Stimulated activated CD4-positive, alpha-beta T cell treated with anti-CD3 and anti-CD28 coated beads, Interleukin-2, amount 100 ng/mL, for 48 hours (primary cell): Measurements from ENCODE around the gene NEMF.
"Not testable (repeated sequence)": the region's sequence is repeated elsewhere in the genome, so short reads cannot be mapped to it uniquely, and the experiment has no call there.

ENCODE experiments used
- DNase-seq, 2 donors: peaks; one replicate each; pipeline ENCODE4 v3.0.0-alpha.2; 2020

NEMF gene

DNA sequence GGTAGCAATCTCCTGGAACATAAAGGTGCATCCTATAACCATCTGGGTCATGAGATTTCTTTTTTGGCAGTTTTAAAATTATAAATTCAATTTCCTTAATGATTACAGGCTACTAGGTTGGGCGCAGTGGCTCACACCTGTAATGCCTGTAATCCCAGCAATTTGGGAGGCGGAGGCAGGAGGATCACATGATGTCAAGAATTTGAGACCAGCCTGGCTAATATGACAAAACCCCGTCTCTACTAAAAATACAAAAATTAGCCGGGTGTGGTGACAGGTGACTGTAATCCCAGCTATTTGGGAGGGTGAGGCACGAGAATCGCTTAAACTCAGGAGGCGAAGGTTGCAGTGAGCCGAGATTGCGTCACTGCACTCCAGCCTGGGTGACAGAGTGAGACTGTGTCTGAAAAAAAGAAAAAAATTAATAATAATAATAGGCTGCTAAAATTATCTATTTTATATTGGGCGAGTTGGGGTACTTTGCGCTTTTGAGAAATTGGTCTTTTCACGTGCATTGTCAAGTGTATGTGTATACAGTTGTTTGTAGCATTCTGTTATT lies 23.1 kb upstream of the NEMF start:
- no peak for DNase-seq

DNA sequence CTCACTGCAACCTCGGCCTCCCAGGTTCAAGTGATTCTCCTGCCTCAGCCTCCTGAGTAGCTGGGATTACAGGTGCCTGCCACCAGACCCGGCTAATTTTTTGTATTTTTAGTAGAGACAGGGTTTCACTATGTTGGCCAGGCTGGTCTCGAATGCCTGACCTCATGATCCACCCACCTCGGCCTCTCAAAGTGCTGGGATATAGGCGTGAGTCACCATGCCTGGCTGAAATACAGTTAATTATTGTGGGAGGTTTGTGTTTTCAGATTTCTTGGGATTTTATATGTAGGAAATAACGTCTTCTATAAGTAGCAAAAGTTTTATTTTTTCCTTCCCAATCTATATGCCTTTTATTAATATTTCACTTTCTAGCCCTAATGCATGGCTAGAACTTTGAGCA lies 21.0 kb upstream of the NEMF start:
- not testable (repeated sequence) for DNase-seq

DNA sequence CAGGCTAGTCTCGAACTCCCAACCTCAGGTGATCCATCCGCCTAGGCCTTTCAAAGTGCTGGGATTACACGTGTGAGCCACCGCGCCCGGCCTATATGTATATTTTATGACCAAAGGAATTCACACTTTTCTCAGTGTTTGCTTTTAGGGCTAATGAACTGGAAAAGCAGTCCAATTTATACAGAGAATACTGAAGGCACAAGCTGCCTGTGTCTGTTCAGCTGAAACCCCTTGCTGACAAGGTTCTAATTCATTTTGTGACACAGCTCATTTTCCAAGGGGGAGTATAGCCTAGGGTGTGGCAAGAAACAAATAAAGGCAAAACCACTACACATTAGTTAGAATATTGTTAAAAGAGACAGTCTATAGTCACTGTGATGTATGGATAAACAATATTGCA lies 18.3 kb upstream of the NEMF start:
- no peak for DNase-seq

- DNase-seq, result no peak
Observed at GRCh38 chr14:49868720-49869114, 16.1 kb upstream of the NEMF start.

- DNase-seq, result peak; percentile 97 to 98
Observed at GRCh38 chr14:49867831-49868719, 15.5 kb upstream of the NEMF start.

- peak; percentile 82 to 84 for DNase-seq
Observed at GRCh38 chr14:49865431-49865859, 12.9 kb upstream of the NEMF start.

DNA sequence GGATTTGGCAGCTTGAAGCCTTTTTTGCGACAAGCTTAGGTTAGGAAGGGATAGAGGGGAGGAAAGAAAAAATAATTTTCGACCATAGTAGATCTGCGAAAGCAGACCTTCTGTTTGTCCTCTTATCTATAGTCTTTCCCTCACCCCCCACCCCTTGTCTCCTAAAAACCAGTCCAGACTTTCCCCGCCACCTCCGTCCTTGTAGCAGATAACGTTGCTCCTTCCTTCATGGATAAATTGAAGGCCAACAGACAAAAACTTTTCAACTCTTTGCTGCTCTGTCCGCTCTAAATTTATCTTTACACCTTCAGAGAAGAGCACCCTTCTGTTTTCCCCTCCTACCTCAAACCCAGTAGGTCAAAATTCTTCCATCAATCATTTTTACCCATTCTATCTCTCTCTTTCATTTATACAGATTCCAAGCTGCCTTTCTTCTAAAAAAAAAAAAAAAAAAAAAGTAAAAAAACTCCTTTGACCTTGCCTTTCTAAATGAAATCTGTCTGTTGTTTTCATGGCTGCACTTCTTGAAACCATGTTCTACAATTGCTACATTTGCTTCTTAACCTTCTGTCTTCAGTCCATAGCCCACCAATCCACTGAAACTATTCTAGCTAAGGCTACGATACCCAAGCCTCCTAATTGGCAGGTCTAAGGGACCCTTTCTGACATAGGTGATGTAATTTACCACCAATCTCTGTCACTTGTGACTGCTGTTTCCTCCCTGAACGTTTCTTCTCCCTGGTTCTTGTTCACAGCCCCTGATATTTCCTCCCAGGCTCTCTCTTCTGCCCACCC lies 11.1 kb upstream of the NEMF start:
- DNase-seq, result no peak

DNA sequence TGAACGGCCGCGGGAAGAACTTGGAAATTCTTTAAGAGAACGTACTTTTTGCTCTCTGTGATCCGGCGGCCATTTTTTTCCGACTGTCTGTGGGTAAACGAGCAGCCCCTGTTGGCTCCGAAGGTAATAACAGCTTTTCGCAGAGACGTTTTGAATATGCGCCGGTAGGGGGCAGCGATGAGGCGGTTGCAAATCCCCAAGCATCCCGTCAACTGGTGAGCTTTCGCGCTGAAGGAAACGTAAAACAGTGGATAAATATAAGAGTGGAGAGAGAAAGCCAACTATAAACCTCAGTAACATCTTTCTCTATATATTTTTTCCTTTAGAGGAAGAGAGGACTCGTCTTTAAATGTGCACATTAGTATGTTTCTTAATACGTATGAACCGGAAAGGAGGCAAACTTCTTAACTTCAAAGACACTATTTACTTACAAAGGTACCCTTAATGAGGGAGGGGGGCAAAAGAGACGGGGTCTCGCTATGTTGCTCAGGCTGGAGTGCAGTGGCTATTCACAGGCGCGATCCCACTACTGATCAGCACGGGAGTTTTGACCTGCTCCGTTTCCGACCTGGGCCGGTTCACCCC lies 9.6 kb upstream of the NEMF start:
- peak; percentile 84 to 86 for DNase-seq

GRCh38 chr14:49861699-49862088 lies 9.1 kb upstream of the NEMF start:
- DNase-seq, result peak; percentile 44 to 47

DNA sequence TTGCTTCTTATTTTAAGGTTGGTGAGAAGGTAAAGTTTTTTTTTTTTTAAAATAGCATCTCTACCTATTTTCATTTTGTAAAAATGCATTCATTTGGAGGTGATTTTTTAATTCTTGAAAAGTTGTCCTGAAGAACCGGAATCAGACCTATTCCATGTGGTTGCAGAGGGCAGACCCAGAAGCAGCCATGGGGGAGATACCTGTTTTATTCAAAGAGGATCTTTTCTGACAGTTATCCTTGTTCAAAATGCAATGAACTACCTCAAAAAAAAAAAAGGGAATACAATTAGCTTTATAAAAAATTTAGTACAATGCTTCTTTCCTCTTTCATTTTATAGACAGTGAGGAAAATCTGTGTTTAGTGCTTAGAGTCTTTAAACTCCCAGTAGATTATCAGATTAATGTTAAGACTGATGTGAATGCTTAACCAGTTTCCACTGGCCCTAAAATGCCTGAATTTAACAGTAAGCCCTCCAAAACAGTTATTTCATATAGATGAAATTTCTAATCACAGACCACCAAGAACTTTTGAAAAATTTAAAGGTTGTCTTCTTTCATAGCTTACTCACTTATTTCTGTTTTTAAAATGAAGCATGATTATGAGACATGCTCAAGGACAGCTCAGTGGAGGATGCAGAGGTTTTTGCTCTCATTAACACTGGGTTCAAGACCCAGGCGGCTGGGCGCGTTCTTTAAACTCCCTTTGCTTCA lies 8.6 kb upstream of the NEMF start:
- DNase-seq, result no peak

GRCh38 chr14:49858383-49858782 lies 5.8 kb upstream of the NEMF start:
- no peak for DNase-seq

DNA sequence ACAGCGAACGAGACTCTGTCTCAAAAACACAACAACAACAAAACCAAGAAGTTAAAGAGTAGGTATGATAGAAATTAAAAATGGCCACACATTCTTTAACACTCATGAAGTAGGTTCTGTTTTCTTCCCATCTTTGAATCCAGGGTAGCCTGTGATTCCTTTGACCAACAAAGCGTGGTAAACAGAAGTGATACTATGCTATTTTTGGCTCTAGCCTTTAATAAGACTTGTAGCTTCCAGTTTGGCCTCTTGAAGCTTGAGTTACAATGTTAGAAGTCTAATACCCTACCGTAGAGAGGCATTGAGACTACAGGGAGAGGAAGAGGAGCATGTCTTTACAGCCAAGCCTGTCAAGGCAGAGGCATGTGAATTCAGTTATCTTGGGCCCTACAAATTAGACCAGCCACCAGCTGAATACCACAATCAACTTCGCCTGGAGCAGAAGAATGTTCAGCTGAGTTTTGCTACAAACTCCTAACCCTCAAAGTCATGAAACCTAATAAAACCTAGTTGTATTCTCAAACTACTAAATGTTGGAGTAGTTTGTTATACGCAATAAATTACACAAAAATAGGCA lies 4.9 kb upstream of the NEMF start:
- no peak for DNase-seq

GRCh38 chr14:49853572-49854375 lies 1.2 kb upstream of the NEMF start:
- DNase-seq, result peak; percentile 53 to 64

- no peak for DNase-seq
Observed at GRCh38 chr14:49853158-49853477, 530 bp upstream of the NEMF start.

DNA sequence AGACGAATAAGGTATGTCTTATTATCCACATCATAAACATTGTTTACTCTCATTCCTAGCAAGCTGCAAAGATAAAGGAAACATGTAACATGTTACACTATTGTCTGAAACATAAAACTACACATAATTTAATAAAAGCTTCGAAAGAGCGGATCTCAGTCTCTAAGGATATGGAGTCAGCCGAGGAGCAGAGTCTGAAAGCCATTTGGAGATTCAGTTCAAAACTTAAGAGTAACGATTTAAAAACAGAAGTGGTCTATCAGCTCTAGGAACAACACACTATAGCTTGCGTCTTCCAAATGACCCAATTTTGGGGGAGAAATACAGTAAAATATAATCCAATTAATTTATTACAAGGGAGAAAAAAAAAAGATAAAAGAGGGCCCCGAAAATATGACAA lies 775 bp downstream of the NEMF start:
- no peak for DNase-seq

DNA sequence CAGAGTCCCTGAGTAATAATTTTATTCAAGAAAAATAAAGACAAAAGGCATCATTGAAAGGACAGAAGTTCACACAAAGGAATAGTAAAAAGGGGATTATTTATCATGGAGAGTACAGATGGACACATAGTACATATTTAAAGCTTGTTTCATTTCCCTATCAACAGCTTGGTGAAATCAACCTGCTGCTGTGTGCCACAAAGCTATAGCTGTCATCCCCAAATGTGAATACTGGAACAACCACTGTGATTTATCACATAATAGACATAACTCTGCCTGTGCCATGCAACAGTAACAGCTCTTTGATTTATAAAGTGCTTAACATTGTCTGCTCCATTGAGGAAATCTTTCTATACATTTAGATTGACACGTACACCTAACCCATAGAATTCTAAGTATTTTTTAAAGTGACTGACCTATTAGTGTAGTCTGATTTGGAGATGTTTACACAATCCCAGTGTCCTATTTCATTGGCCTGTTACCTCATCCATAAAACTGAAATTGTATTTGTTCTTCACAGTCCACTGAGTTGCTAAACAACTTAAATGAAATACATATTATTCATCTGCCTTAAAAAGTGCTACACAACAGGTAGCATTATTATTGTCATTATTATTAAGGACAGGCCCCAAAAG lies 3.3 kb downstream of the NEMF start:
- no peak for DNase-seq

DNA sequence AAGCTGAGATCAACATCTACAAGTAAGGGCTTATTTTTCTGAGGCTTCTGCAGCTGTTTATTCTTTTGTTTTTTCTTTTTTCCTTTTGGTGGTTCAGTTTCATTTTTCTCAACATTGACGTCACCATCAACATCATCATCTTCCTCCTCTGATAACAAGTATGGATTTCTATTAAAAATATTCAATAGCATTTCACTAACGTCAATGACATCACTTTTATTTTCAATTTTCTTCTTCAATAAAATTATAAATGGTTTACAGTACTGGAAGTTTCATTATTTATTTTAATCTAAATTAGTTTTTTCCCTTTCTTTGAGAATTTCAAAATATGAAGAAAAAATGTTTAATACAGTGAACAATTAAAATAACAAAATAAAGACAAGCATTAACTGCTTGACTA lies 23.9 kb downstream of the NEMF start:
- DNase-seq, result no peak

- DNase-seq, result no peak
Observed at GRCh38 chr14:49820176-49820575, 32.4 kb downstream of the NEMF start.

- DNase-seq, result no peak
Observed at GRCh38 chr14:49816844-49817243, 35.7 kb downstream of the NEMF start.

DNA sequence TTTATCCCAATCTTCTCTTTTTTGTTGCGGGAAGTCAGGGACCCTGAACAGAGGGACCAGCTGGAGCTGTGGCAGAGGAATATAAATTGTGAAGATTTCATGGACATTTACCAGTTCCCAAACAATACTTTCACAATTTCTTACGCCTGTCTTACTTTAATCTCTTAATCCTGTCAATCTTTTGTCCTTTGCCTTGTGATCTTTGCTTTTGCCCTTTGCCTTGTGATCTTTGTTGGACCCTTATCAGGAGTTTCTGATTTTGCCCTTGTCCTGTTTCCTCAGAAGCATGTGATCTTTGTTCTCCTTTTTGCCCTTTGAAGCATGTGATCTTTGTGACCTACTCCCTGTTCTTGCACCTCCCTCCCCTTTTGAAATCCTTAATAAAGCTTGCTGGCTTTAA lies 36.5 kb downstream of the NEMF start:
- not testable (repeated sequence) for DNase-seq

DNA sequence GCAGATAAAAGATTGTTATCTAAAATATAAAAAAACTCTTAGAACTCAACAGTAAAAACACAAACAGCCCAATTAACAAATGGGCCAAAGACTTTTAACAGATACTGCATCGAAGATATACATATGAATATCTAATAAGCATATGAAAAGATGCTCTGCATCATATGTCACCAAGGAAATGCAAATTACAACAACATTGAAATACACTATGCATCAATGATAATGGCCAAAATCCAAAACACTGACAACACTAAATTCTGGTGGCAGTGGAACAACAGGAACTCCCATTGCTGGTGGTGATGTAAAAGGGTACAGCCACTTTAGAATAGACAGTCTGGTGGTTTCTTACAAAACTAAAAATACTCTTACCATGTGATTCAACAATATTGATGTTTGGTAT lies 43.8 kb downstream of the NEMF start:
- no peak for DNase-seq
